ENCODE measurements around the gene UTP25. TPM values are rescaled to one million over a fixed set of nuclear protein-coding genes. Genes with fewer than 3 reads are reported as not detected.
A peak's percentile ranks its signal among the peaks of the same experiment; 100 is the strongest.

Gene UTP25
- total and polyA plus RNA-seq, 2 donors (not counting 3 experiments of a cell fraction or from before 2014, with no cell fraction given), result 6.6 to 11.7 TPM

- POLR2A ChIA-PET, result interaction anchor here (1.6 kb wide), 1 partner anchor 17 kb away, joined by 3 read pairs; no protein-coding TSS in a partner anchor
Measured at GRCh38 chr1:209805875-209806760, 21.7 kb upstream of the UTP25 start, which contains the start of gene IRF6. Gene IRF6 (minus strand): TSS chr1:209806142. CDS start chr1:209801413, 4,729 bp downstream.

More at GRCh38 chr1:209805875-209806760, 21.7 kb upstream of the UTP25 start, which contains the start of gene IRF6:
- Histone ChIP-seq H3K4me3 (replicated peaks in 1 of 3; ENCODE audit: insufficient read depth in 1 of 3, low read depth in 1 of 3, low read length in 3 of 3) (peak within 1 kb of the TSS in 2 of 3 experiments; percentile 51 to 81), H3K36me3 (ENCODE audit: control insufficient read depth in 2 of 2, extremely low read depth in 1 of 2, insufficient read depth in 2 of 2, low read length in 2 of 2) (no peaks in the 10 kb centered on the region), H3K9me1 (replicated peaks; ENCODE audit: control insufficient read depth, extremely low read depth, insufficient read depth, low read length) (no peaks in the 10 kb centered on the region), H3K9ac (replicated peaks; ENCODE audit: extremely low read depth, insufficient read depth, low read length) (peak within 1 kb of the TSS; percentile 57), H3K27me3 (ENCODE audit: control insufficient read depth in 2 of 2, insufficient read depth in 2 of 2, low read length in 2 of 2) (no peaks in the 10 kb centered on the region), H3K9me3 (replicated peaks; ENCODE audit: control insufficient read depth, insufficient read depth, low read length) (no peaks in the 10 kb centered on the region), H3K79me2 (ENCODE audit: control insufficient read depth, insufficient read depth, low read length) (no peaks in the 10 kb centered on the region), H4K20me1 (replicated peaks; ENCODE audit: control insufficient read depth, extremely low read depth, insufficient read depth, low read length) (no peaks in the 10 kb centered on the region), H3K27ac (ENCODE audit: insufficient read depth, low read depth, low read length) (peak within 1 kb of the TSS; percentile 47), H2AFZ (ENCODE audit: low read depth, low read length) (peak within 1 kb of the TSS; percentile 16), H3K4me1 (ENCODE audit: control insufficient read depth, extremely low read depth, insufficient read depth, low read length) (peaks cover 38% of the 10 kb centered on the region), H3K4me2 (ENCODE audit: insufficient read depth, low read length) (peak within 1 kb of the TSS; percentile 57)
- dilution Hi-C loops (cut with MboI; ENCODE audit: extremely low pct_ligation_motif_present, low sequenced_read_pairs), result no loop called here
- FAIRE-seq, result peak; percentile 37
- DNase-seq (ENCODE audit: low read depth, low spot score), result peak; percentile 87
- CTCF ChIA-PET, result interaction anchor here (2.7 kb wide), 1 partner anchor 17 kb away, joined by 13 read pairs; no protein-coding TSS in a partner anchor
- TSS peak; percentile 60 for BruUV-seq (replicated peaks)
- intact Hi-C loops (cut with micrococcal nuclease), result no loop called here
- TF ChIP-seq JUN (IDR thresholded peaks at IDR 0.05; ENCODE audit: borderline replicate concordance, insufficient read depth, insufficient read length, low read depth) (no peak), MYC (IDR thresholded peaks at IDR 0.05; ENCODE audit: low read depth, low read length) (no peak), MAX (IDR thresholded peaks at IDR 0.05; ENCODE audit: insufficient read depth, insufficient read length) (no peak), POLR2AphosphoS5 (IDR thresholded peaks at IDR 0.05; ENCODE audit: insufficient read depth, low read depth, low read length) (no peak), POLR2A (IDR thresholded peaks at IDR 0.05; ENCODE audit: low read depth, low read length) (peak; percentile 50)
- TF ChIP-seq, protein P1, sequence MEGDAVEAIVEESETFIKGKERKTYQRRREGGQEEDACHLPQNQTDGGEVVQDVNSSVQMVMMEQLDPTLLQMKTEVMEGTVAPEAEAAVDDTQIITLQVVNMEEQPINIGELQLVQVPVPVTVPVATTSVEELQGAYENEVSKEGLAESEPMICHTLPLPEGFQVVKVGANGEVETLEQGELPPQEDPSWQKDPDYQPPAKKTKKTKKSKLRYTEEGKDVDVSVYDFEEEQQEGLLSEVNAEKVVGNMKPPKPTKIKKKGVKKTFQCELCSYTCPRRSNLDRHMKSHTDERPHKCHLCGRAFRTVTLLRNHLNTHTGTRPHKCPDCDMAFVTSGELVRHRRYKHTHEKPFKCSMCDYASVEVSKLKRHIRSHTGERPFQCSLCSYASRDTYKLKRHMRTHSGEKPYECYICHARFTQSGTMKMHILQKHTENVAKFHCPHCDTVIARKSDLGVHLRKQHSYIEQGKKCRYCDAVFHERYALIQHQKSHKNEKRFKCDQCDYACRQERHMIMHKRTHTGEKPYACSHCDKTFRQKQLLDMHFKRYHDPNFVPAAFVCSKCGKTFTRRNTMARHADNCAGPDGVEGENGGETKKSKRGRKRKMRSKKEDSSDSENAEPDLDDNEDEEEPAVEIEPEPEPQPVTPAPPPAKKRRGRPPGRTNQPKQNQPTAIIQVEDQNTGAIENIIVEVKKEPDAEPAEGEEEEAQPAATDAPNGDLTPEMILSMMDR (IDR thresholded peaks at IDR 0.05; ENCODE audit: extremely low read depth in 1 of 2, insufficient read depth in 1 of 2, low read depth in 1 of 2, low read length in 2 of 2), result no peak

Measured in endothelial cell of umbilical vein (primary cell).